Daoy (cell line): Measurements from ENCODE around the gene LATS2. TPM values are rescaled to one million over a fixed set of nuclear protein-coding genes. Genes with fewer than 3 reads are reported as not detected.

Source experiments
- DNase-seq: peaks from one replicate; pipeline ENCODE4 v3.0.0-alpha.2; 2015; ENCODE audit warnings: low read depth
- total RNA-seq: library from RNA; depleted of rRNA; stranded (reverse); fragments of >200 nt; shearing (Covaris generic); gene quantifications from 2 replicates; pipeline ENCODE4 v1.2.3, GENCODE V29; 2014

Gene LATS2
- total RNA-seq, 1 experiment from 2014 or later = 5.4 TPM

DNA sequence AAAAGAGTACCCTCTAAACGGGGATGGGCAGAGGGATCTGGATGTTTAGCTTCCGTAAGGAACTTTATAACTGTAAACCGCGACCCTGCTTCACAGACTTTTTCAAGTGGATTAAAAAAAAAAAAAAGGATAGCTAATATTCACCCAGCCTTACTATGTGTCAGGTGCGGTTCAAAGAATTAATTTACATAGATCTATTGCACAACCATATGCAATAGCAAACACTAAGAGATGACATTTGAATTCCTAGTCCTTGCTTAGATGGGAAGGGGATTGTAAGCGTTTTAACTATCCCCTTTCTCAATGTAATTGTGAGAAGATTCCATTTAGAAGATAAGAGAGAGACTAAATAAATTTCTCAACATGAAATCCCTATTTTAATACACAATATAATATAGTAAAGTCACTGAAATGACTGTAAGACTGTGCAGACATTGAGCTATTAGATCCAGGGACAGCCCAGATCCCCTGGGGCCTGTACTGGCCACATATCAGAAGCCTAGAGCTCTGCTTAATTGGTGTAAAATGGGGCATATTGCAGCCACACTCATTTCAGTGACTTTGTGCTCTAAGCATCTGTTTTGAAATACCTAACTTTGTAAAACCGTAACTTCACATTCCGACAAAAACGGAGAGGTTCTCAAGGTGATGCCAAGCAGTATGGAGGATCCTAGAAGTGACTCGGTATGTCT lies 13.6 kb downstream of the LATS2 start:
- no peak for DNase-seq

DNA sequence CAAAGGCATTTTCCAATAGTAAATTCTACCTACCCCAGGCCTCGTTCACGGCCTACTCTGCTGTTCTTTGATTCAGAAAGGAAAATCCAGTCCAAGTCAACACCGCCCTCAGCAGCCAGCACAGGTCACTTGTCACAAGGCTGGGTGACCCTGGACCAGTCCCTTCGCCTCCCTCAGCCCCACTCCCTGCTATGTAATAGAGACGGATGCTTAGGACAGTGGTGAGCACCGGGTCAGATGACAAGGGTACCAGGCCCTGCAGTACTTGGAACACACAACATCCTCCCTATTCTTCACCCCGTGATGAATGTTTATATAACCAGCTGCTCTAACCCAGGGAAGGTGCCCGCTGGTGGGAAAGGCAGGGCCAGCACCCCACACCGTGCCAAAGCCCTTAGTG lies 14.3 kb downstream of the LATS2 start:
- DNase-seq = no peak

DNA sequence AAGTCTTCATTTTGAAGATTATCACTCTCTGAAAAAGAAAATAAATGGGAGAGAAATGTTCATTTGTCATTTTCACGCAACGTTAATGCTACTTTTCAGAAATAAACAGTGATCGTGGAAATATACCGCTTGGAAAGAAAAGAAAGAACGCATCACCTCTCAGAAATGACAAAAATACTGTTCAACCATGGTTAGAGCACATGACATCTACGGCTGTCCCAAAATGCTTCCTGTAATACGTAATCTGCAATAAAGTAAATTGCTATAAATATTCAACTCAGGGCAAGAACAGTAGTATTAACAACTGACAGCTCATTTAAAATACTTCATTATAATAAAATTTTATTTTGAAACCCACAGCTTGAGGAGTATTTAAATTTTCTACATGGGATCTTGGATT lies 15.2 kb downstream of the LATS2 start:
- no peak for DNase-seq

DNA sequence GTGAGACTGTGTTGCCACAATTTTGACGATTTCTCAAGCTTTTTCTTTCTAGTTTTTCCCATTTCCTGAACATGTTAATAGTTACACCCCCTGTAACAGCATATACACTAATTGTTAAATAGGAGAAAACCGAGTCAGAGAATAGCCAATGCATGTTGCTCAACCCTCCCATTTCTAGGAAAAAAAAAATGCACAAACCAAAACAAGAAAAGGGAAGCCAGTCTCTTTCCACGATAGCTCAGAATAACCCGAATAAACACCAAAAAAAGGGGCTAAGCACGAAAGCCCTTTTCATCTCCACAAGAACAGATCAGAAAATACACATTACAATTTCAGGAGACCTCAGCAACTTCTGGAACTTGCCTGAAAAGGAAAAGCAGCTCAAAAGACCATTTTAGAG lies 16.3 kb downstream of the LATS2 start:
- no peak for DNase-seq

DNA sequence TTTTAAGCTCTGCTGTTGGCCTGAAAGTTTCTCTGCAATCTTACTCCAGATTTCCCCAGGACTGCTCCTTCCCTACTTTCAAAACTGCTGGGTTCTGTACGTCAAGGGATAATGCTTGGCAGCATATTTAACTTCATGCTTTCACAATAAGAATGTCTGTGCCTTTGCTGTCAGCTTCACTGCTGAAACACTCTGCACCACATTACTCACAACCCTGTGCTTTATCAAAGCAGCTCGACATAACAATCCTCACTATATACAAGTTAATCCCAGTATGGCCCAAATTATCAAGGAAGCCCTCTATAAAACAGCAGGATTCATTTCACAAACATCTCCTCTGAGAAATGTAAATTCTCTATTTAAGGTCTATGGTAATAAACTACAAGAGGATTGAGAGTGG lies 17.5 kb downstream of the LATS2 start:
- no peak for DNase-seq

DNA sequence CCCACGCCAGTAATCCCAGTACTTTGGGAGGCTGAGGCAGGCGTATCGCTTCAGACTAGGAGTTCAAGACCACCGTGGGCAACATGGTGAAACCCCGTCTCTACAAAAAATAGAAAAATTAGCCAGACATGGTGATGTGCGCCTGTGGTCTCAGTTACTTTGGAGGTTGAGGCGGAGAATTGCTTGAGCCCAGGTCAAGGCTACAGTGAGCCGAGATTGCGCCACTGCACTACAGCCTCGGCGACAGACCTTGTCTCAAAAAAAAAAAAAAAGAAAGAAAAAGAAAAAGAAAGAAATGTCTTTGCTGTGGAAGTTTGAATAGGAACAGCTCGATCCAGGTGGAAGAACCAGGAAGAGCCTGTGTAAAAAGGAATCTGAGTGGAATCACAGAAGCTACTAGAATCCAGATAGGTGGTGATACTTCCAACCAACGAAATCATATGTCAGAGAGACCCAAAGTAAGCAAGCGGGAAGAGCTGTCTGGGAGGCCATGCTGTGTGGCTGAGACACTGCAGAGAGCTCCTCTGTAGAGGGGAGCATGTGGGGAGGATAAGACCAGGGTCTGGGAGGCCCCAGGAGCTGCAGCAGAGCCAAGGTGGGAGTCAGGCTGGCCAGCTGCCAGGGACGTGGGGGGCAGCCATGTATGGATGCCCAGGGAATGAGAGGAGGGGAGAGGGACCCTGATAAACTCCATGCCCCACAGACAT lies 21.1 kb downstream of the LATS2 start:
- no peak for DNase-seq

DNA sequence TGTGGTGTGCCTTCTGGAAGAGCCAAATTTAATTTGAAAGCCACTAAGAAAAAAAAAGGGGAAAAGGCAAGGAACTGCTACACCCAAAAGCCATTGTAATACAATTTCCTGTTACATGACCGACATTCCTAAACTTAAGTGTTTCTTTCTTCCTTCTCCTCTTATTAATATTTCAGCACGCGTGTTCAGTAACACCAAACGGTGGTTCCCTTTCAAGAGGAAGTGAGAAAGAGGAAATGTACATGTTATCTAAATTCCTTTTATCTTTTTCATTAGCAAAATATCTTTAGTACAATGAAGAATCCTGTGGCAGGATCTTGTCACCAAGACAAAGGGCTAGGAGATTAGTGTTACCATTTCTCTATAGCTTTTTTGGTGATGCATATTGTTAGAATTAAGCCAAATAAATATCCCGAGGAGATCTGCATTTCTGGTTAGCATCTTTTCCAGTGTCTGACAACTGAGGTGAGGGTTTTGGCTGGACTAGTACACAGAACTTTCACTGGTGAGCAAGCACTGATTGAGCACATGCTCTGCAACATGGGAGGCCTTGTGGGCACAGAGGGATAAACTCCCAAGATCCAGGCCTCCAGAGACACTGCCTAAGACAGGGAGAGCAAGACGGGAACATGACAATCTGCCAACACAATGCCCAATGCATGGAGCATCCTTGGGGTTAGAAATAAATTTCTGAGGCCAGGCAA lies 22.1 kb downstream of the LATS2 start:
- no peak for DNase-seq

DNA sequence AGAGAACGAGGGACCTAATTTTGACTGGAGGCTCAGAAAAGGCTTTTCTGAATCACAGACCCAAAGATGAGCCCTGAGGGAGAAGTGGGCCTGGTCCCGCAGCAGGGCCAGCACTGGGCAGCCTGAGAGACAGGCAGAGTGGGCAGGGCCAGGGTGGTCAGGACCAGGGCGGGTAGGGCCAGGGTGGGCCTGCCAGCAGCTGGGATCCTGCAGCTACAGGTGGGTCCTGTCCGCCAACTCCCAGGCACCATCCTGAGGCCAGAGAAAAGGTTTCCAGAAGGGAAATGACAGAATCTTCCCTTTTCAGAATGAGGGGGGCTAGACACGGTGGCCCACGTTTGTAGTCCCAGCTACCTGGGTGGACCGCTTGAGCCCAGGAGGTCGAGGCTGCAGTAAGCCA lies 23.7 kb downstream of the LATS2 start:
- no peak for DNase-seq

DNA sequence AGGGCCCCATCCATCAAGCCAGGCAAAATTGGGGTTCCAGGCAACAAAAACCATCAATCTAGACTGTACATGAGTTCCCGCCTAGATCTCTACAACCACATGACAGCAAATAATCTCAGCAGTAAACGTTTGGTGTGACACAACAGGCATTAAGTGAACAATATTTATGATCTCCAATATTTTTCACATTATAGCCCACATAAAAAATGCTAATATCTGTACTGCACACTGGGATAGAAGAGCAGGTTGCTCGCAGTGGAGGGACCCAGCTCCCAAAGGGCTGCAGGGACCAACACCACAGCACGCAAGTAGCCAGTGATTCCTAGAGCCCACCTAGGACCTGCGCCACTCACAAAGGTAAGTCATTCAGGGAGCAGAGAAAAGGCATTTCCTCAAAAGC lies 25.9 kb downstream of the LATS2 start:
- no peak for DNase-seq

DNA sequence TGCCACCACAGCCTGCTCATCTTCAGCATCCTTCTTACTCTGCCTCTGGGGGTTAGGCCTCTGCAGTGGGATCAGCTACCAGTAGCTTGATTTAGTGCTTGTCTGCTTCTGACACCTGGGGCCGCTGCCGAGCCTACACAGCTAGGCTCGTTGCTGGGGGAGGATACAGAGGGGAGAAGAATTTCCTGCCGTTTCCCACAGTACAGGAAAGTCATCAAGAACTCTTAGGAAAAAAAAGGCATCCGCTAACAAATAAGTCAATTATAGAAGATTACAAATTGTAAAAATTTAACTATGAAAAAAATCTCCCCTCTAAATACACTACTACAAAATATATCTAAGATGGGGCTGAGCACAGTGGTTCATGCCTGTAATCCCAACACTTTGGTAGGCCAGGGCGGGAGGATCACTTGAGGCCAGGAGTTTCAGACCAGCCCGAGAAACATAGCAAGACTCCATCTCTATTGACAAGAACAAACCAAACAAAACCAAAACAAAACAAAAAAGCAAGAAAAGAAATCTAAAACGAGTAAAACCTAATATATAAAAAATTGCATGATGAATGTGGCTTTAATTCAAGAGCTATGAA lies 26.7 kb downstream of the LATS2 start:
- DNase-seq = no peak

DNA sequence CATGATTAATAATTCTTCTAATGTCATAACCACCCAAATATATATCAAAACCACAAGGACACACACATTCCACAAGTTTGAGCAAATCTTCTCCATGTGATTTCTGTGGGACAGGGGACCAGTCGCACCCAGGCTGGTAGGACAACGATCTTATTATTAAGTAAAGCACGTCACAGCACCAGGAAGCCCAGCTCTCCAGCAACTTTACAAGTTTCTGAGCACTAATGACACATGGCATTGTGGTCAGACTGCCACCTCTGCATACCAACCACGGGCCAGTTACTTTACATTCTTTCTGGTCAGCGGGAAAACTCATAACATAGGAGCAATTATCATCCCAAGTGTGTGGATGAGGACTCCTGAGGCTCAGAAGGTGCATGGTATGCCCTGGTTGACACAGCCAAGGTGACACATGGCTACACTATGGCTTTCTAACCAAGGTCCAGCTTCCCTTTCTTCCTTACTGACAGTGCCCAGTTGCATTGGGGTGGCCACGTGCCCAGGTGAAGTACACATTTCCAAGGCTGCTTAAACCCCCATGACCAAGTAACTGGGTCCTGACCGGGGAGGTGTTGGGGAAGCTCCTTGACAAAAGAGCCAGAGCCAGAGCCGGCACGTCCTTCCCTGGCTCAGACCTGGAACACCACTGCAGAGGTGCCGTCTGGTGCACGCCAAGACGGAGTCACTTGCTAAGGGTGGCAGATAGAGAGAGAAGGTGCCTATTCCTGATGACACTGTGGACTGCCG lies 27.4 kb downstream of the LATS2 start:
- DNase-seq = peak; percentile 41

DNA sequence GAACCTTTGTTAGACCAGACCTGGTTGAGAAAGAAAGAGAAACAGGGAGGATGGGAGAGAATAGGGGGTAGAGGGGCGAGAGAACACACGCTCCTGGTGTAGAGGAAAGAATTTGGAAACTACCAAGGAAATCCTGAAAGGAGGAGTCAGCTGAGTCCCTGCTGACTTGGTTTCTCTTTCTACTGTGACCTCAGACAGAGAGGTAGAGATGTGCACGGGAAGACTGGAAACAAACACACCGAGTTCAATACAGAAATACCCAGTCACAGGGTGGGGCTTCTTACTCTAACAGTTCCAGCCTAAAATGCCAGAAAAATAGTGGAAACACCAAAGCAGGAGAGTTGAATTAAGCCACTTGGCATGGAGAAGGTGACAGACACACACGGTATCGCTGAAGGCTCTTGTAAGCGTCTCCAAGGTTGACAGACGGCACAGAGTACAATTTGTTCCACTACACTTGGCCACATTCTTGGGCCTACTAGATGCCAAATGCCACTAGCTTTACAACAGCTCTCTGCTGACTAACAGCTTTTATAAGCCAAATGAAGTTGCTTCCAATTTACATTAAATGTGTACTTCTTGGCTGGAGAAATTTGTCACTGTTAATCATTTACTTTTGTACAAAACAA lies 28.1 kb downstream of the LATS2 start:
- DNase-seq = no peak

DNA sequence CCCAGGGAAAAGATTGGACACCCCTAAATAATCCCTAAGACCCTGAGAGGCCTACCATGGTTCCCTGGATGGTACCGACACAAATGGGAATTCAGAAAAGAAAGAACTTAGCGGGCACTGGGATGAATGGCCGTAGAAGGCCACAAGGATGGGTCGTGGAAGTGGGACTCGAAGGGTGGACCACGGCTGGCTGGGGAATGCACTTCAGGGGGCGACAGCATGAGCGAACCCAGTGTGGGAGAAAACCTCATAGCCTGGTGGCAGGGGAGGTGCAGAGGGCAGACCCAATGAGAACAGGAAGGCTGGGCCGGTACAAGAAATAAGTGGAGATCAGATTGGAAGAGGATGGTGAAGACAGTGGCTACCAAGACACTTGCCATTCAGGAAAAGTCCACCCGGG lies 28.7 kb downstream of the LATS2 start:
- DNase-seq = no peak

DNA sequence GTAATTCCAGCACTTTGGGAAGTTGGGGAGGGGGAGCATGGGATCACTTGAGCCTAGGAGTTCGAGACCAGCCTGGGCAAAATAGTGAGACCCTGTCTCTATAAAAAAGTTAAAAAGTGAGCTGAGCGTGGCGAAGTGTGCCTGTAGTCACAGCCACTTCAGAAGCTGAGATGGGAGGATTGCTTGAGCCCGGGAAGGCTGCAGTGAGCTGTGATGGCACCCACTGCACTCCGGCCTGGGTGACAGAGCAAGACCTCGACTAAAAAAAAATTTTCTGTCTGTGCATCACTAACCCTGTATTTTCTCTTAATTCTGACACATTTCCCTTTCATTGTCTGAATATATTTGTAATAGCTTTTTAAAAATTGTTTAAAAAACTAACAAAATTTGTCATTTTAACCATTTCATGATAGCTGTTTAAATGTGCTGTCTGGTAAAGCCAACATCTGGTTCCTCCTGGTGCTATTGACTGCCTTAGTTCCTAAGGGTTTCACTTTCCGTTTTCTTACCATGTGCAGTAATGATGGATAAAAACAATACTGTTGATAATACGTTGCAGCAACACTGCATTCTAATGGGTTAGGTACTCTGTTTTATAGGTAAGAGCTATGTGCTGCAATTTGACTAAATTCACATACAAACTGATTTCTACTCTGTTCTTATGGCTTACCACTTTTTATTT lies 29.7 kb downstream of the LATS2 start:
- DNase-seq = no peak

DNA sequence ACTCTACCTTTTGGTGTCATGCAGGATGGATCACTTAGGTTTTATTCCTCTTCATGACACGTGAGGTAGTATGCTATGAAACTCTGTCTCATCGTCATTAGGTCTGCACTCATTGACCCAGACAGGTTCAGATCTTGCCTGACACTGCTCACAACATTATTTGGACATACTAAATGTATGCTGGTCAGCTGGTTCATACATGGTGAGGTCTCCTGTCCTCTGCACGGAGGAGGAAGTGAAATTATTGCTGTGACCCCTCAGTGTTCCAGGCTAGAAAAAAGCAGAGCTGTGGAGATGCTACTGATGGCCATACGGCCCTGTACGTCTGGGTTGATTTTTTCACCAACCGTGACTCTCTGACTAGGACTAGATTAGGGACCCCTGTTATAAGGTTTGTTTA lies 35.8 kb downstream of the LATS2 start:
- no peak for DNase-seq

DNA sequence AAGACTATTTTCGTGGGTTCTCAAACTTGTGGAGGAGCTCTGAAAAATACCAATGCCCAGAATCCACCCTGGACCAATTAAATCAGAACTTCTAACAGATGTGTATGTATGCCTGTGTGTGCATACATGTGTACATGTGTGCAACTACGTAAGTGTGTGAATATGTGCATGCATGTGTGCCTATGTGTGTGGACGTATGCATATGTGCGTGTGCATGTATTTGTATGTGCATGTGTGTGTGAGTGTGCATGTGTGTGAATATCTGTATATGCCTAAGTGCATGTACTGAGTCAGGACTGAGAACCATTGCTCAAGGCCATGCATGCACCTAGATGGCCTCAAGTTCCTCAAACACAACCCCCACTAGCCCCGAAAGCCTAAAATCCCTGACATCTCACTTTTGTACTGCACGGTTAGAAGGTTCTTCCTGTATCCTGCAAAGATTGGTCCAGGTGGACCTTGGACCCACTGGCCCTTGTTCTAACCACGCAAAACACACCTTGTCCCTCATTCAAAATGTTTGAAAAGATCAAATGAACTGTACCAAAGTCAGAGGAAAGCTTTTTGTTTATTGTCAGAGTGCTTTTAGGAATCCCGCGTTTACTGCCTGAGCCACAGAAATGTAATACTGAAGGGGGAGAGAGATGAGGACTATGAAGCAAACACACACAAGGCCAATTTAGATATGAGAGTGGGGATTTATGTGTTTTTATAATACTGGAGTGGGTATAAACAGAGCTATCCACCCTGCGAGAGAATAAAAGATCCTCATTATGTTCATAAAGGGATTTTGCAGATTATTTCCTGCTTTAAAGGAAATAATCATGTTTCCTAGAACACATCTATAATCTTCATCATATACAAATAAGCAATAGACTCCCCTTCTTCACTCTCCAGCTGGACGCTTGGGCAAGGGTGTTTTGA lies 39.1 kb downstream of the LATS2 start:
- no peak for DNase-seq

DNA sequence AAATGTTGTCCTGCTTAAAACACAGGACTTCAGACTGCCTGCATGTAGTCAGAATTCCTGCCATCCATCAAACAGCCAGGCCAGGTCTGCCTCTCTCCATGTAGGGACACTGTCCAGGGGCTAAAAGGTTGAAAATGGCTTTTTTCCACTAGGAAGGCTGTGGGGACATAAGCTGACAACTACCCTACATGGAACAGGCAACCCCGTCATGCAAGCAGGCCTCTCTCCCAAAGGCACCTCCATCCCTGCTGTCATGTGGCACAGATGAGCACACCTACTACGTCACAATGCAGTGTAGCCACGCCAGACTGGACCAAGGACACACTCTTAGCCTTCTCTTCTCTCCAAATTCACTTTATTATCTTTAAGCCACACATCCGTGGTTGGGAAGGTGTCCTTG lies 40.8 kb downstream of the LATS2 start:
- DNase-seq = no peak

DNA sequence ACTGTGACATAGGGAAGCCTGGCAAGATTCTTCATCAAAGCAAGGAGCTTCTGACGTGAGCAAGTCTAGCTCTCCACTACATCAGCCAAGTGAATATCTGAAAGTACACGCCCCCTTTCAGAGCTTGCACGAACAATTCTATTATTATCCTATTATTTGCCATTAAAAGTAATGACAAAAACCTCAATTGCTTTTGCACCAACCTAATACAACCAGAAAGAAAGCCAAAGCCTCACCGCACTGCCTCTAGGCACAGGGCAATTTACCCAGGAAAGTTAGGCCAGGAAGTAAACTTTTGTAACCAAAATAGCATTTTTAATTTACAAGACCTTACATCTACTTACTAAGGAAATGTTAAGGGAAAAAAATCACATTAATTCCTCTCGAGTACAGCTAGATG lies 41.2 kb downstream of the LATS2 start:
- no peak for DNase-seq

DNA sequence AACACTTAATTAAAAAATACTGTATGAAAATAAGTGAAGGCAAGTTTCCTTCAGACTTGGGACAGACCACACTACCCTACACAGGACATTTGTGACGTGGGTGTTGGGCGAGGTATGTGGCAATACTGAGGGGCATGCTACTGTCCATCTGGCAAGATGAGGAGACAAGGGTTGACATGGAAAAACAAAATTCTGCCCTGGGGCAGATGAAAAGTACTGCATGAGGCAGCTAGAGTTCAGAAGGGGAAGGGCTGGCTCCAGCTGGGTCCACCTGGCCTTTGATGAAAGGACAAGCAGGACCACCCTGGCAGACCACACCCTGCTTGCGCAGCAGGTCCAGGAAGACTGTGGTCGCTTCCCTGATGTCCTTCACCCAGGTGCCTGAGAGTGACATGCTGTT lies 43.2 kb downstream of the LATS2 start:
- no peak for DNase-seq

DNA sequence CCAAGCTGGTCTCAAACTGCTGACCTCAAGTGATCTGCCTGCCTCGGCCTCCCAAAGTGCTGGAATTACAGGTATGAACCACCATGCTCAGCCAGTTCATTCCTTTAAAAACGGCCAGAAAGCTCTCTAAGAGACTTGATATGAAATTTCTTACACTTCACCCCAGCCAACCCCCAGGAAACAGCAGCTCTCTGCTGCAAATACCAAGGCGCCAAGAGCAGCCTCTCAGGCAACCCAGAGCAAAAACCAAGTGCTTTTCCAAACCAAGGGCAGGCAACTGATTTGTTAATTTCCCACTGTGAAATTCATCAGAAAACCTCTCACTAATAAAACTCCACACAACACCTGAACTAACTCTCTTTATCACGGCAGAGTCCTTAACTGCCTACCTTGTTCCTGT lies 44.9 kb downstream of the LATS2 start:
- DNase-seq = no peak
